Adrenal gland (tissue), 12 donors: Measurements from ENCODE around the gene ARPC5L. TPM values are rescaled to one million over a fixed set of nuclear protein-coding genes. Genes with fewer than 3 reads are reported as not detected.
A peak's percentile ranks its signal among the peaks of the same experiment; 100 is the strongest.
"Not testable (repeated sequence)": the region's sequence is repeated elsewhere in the genome, so short reads cannot be mapped to it uniquely, and the experiment has no call there.

Experiments used
- DNase-seq, 7 donors: peaks; one replicate each; pipeline ENCODE4 v3.0.0-alpha.2; 2019 to 2020
- H3K27ac ChIP-seq, 5 donors: fragments of 200-600 bp; sonication (generic) in 4 of 5; 1 replicate in 3 of 5; 2 replicates in 2 of 5; pipeline versions ENCODE4 v1.5.1 to v1.8.0; 2016 to 2020; ENCODE audit warnings: mild to moderate bottlenecking in 1 of 5
- H3K27me3 ChIP-seq: fragments of 200-600 bp; 2 replicates; pipeline ENCODE4 v1.8.0; 2021
- H3K36me3 ChIP-seq, 2 donors: fragments of 200-600 bp; replicated peaks in 1 of 2; 1 replicate in 1 of 2; 2 replicates in 1 of 2; pipeline versions ENCODE4 v1.5.1 to v1.8.0; 2018 to 2022
- H3K4me1 ChIP-seq, 2 donors: fragments of 200-600 bp; replicated peaks in 1 of 2; 1 replicate in 1 of 2; 2 replicates in 1 of 2; pipeline versions ENCODE4 v1.5.1 to v1.8.0; 2018 to 2021
- H3K4me3 ChIP-seq, 4 donors: fragments of 200-600 bp; sonication (generic) in 3 of 4; one replicate each; pipeline ENCODE4 v1.5.1; 2016 to 2018
- H3K9me3 ChIP-seq, 3 donors: fragments of 200-600 bp; sonication (generic) in 1 of 3; replicated peaks in 1 of 3; 1 replicate in 2 of 3; 2 replicates in 1 of 3; pipeline versions ENCODE4 v1.5.1 to v1.8.0; 2016 to 2021
- CTCF ChIP-seq, 6 experiments: fragments of 450-650 bp in 4 of 6; fragments of 200-600 bp in 2 of 6; sonication (generic) in 1 of 6; IDR thresholded peaks; 1 replicate in 5 of 6; 2 replicates in 1 of 6; pipeline versions ENCODE4 v1.5.1 to v1.8.0; 2016 to 2021; ENCODE audit warnings: antibody characterized with exemption in 6 of 6, mild to moderate bottlenecking in 2 of 6, moderate library complexity in 1 of 6
- POLR2A ChIP-seq, 2 donors: fragments of 450-650 bp; IDR thresholded peaks; one replicate each; pipeline ENCODE4 v1.6.1; 2017; ENCODE audit warnings: antibody characterized with exemption in 2 of 2, mild to moderate bottlenecking in 2 of 2, moderate library complexity in 1 of 2
- WGBS, 4 donors: extraction: QIAGEN DNeasy Blood & Tissue Kit in 2 of 4; methylation state at CpG; one replicate each; pipeline versions ENCODE4 v1.1.5 to v1.1.7; 2013 to 2017; 5-methylcytosine and 5-hydroxymethylcytosine counted together
- intact Hi-C, 2 donors: fragments of 100-400 bp; cut with DNase I; formaldehyde crosslinking; loops; one replicate each; pipeline versions ENCODE4 v1.14.1 to v1.15.0; 2022 to 2023
- polyA plus RNA-seq, 3 donors: library from polyadenylated mRNA; stranded (reverse); fragments of 200-250 nt in 2 of 3; fragments of 350-450 nt in 1 of 3; fragmentation: Illumina TruSeq in 1 of 3; extraction: RNeasy Lipid Tissue Mini Kit (QIAGEN cat#74804) in 1 of 3; gene quantifications; one replicate each; pipeline ENCODE4 v1.2.3, GENCODE V29; 2013 to 2014
- total RNA-seq, 9 donors: library from RNA; depleted of rRNA in 4 of 9; stranded (reverse); fragments of >200 nt in 4 of 9; fragments of 120-200 nt in 1 of 9; fragmentation: NEBNext Ultra II Directional in 1 of 9; extraction: Animal tissue kit (Norgen Biotek cat#: 25700) in 1 of 9; gene quantifications; one replicate each; pipeline versions ENCODE4 v1.1.0 to v1.2.4, GENCODE V29; 2013 to 2023
- donor health status: healthy with polysubstance abuse.
- donor health status: Bipolar disorder and iron deficiency.
- donor health status: DM: yes; HTN: yes; CAD: no.
- donor health status: DM: no; HTN: no; CAD: no.
- donor health status: DM: no; HTN: no; CAD: no.
- donor health status: DM: yes; HTN: yes; CAD: no.

The ARPC5L gene
- total and polyA plus RNA-seq, 12 donors, result 20.7 to 97.6 (median 38.3) TPM

GRCh38 chr9:124831642-124832364 lies 30.1 kb upstream of the ARPC5L start:
- no peak overlapping the region for H3K4me3 ChIP-seq
- H3K9me3 ChIP-seq, result no peaks in the 10 kb centered on the region
- WGBS, 4 donors, result 43 to 55% (median 44%) methylated on average over 7 to 9 of the region's 9 CpGs
- H3K27me3 ChIP-seq, result no peaks in the 10 kb centered on the region
- intact Hi-C loops, result no loop called here
- H3K4me1 ChIP-seq, result peaks cover 14 to 30% of the 10 kb centered on the region in 2 donors
- H3K36me3 ChIP-seq, result no peaks in the 10 kb centered on the region
- H3K27ac ChIP-seq, result peak overlapping the region in 2 of 5 donors; percentile 52 to 62
- peak; percentile 66 to 92 (median 88) for DNase-seq
- no peak for TF ChIP-seq POLR2A (IDR thresholded peaks at IDR 0.05)
- TF ChIP-seq CTCF (IDR thresholded peaks at IDR 0.05), result no peak

GRCh38 chr9:124834591-124834990 lies 27.3 kb upstream of the ARPC5L start:
- intact Hi-C loops, result no loop called here
- peaks cover 14 to 30% of the 10 kb centered on the region in 2 donors for H3K4me1 ChIP-seq
- no peak for TF ChIP-seq CTCF (IDR thresholded peaks at IDR 0.05)
- TF ChIP-seq POLR2A (IDR thresholded peaks at IDR 0.05), result no peak

GRCh38 chr9:124835026-124835557 lies 26.8 kb upstream of the ARPC5L start:
- H3K4me3 ChIP-seq, result no peak overlapping the region
- TF ChIP-seq CTCF (IDR thresholded peaks at IDR 0.05) (no peak), POLR2A (IDR thresholded peaks at IDR 0.05) (no peak)
- H3K27ac ChIP-seq, result peak overlapping the region in 1 of 5 donors; percentile 72
- H3K9me3 ChIP-seq, result no peaks in the 10 kb centered on the region
- intact Hi-C loops, result no loop called here
- no peaks in the 10 kb centered on the region for H3K27me3 ChIP-seq
- WGBS, 4 donors, result 42 to 47% (median 45%) methylated on average over 7 to 13 of the region's 13 CpGs
- no peaks in the 10 kb centered on the region for H3K36me3 ChIP-seq
- peaks cover 14 to 33% of the 10 kb centered on the region in 2 donors for H3K4me1 ChIP-seq
- DNase-seq, result peak; percentile 65 to 92 (median 85)

More at GRCh38 chr9:124834591-124834990, 27.3 kb upstream of the ARPC5L start:
- 64 to 77% (median 71%) methylated on average over 6 to 7 of the region's 7 CpGs for WGBS, 4 donors
- H3K9me3 ChIP-seq, result no peaks in the 10 kb centered on the region
- no peaks in the 10 kb centered on the region for H3K36me3 ChIP-seq
- H3K27me3 ChIP-seq, result no peaks in the 10 kb centered on the region
- no peak for DNase-seq
- H3K27ac ChIP-seq, result peak overlapping the region in 1 of 5 donors; percentile 72
- no peak overlapping the region for H3K4me3 ChIP-seq

- DNase-seq, H3K27me3 ChIP-seq, H3K4me3 ChIP-seq, intact Hi-C loops, H3K36me3 ChIP-seq, H3K9me3 ChIP-seq, H3K27ac ChIP-seq: not testable (repeated sequence)
- WGBS, 4 donors, result 67 to 79% (median 70%) methylated on average over 4 to 5 of the region's 5 CpGs
- H3K4me1 ChIP-seq, result peaks cover 7 to 21% of the 10 kb centered on the region in 2 donors
Measured at GRCh38 chr9:124838132-124838531, 23.8 kb upstream of the ARPC5L start.

- 54 to 63% (median 58%) methylated on average over 3 to 41 of the region's 52 CpGs for WGBS, 4 donors
- DNase-seq, intact Hi-C loops, H3K4me3 ChIP-seq, H3K36me3 ChIP-seq, H3K9me3 ChIP-seq, H3K27me3 ChIP-seq, H3K27ac ChIP-seq: not testable (repeated sequence)
- H3K4me1 ChIP-seq, result peaks cover 7 to 21% of the 10 kb centered on the region in 2 donors
Measured at GRCh38 chr9:124838567-124839275, 23.2 kb upstream of the ARPC5L start.
